Thyroid gland (tissue), 4 donors: Measurements from ENCODE around the gene GPR15.

Source experiments
- POLR2A ChIP-seq, 2 donors: fragments of 450-650 bp; IDR thresholded peaks; one replicate each; pipeline ENCODE4 v1.6.1; 2017; ENCODE audit warnings: antibody characterized with exemption in 2 of 2, mild to moderate bottlenecking in 2 of 2, moderate library complexity in 1 of 2
- TF ChIP-seq, protein P1 (sequence below), 6 experiments: fragments of 200-600 bp in 3 of 6; fragments of 450-650 bp in 3 of 6; sonication (generic) in 3 of 6; IDR thresholded peaks; one replicate each; pipeline ENCODE4 v1.5.1; 2016 to 2019; ENCODE audit warnings: antibody characterized with exemption in 6 of 6, mild to moderate bottlenecking in 2 of 6, inconsistent platforms in 1 of 6, moderate library complexity in 1 of 6

GRCh38 chr3:98536456-98537017 lies 4.8 kb downstream of the GPR15 start:
- TF ChIP-seq, protein P1, sequence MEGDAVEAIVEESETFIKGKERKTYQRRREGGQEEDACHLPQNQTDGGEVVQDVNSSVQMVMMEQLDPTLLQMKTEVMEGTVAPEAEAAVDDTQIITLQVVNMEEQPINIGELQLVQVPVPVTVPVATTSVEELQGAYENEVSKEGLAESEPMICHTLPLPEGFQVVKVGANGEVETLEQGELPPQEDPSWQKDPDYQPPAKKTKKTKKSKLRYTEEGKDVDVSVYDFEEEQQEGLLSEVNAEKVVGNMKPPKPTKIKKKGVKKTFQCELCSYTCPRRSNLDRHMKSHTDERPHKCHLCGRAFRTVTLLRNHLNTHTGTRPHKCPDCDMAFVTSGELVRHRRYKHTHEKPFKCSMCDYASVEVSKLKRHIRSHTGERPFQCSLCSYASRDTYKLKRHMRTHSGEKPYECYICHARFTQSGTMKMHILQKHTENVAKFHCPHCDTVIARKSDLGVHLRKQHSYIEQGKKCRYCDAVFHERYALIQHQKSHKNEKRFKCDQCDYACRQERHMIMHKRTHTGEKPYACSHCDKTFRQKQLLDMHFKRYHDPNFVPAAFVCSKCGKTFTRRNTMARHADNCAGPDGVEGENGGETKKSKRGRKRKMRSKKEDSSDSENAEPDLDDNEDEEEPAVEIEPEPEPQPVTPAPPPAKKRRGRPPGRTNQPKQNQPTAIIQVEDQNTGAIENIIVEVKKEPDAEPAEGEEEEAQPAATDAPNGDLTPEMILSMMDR (IDR thresholded peaks at IDR 0.05), result no peak
- no peak for TF ChIP-seq POLR2A (IDR thresholded peaks at IDR 0.05)
